ENCODE results near the gene KLB.

- TF ChIP-seq ZNF274 (IDR thresholded peaks at IDR 0.05; ENCODE audit: low read depth, low read length): no peak
- TF ChIP-seq YY1 (IDR thresholded peaks at IDR 0.05; ENCODE audit: insufficient read depth, insufficient read length): no peak
Measured at GRCh38 chr4:39427520-39428114, 20.9 kb downstream of the KLB start.
